ENCODE data around the gene CDH13.
A peak's percentile ranks its signal among the peaks of the same experiment; 100 is the strongest.

Gene CDH13

GRCh38 chr16:83722456-83723183 is 1095.9 kb downstream of the CDH13 start:
- DNase-seq (ENCODE audit: low spot score): peak; percentile 27

GRCh38 chr16:83723244-83723643 is 1096.5 kb downstream of the CDH13 start:
- no peak for DNase-seq (ENCODE audit: low spot score)

DNA sequence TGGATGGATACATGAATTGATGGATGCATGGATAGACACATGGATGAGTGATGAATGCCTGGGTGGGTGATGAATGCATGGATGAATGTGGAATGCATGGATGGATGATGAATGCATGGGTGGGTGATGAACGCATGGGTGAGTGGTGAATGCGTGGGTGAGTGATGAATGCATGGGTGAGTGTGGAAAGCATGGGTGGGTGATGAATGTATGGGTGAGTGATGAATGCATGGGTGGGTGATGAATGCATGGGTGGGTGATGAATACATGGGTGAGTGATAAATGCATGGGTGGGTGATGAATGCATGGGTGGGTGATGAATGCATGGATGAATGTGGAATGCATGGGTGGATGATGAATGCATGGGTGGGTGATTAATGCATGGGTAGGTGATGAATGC is 1097.1 kb downstream of the CDH13 start:
- DNase-seq (ENCODE audit: low spot score): no peak

DNA sequence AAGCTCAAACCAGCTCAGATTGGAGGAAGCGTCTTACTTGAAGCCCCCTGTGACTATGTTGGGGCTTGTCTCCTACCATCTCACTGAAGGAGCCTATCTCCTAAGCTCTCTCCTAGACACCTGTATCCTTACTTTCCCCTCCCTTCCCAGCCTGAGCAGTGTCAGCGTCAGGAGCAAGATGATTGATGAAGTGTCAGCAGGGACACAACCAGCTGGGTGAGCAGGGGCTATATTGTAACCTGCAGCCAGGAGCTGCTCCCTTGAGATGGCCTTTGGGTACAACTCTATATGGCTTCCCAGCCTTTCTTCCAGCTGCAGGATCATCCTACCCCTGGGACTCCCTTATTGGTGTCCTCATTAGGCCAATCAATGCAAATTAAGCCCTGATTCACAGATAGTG is 1097.8 kb downstream of the CDH13 start:
- DNase-seq (ENCODE audit: low spot score): no peak

- no peak for DNase-seq (ENCODE audit: low spot score)
These were observed 1098.5 kb downstream of the CDH13 start for GRCh38 chr16:83725313-83725712.

DNA sequence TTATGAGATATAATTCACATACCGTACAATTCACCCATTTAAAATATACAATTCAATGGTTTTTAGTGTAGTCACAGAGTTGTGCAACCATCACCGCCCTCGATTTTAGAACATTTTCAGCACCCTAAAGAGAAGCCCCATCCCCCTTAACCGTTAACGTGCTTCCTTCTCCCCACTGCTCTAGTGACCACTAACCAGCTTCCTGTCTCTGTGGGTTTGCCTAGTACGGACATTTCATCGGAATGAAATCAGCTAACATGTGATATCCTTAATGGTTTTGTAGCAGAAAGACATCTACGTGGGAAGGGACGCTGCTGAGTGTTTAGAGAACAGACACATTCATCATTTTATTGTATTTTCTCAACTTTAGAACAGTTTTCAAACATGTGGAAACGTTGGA is 1100.2 kb downstream of the CDH13 start:
- no peak for DNase-seq (ENCODE audit: low spot score)

- DNase-seq (ENCODE audit: low spot score): no peak
These were observed 1101.1 kb downstream of the CDH13 start for GRCh38 chr16:83727751-83728352.

DNA sequence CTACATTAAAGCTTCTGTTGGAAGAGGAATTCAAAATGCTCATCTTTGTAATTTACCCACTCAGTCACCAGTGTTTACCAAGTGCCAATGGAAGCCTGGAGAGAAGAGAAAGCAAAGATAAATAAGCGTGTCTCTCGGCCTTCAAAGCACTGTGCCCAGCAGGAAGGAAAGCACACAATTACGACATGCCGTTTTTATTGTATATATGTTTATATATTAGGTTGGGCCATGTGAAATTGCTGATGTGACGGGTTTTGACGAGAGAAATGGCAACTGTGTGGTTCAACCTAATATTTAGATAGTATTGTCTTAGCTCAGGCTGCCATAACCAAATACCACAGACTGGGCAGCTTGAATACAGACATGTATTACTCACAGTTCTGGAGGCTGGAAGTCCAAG is 1101.7 kb downstream of the CDH13 start:
- no peak for DNase-seq (ENCODE audit: low spot score)

- DNase-seq (ENCODE audit: low spot score): no peak
These were observed 1104.0 kb downstream of the CDH13 start for GRCh38 chr16:83730812-83731211.

GRCh38 chr16:83732536-83732935 is 1105.8 kb downstream of the CDH13 start:
- DNase-seq (ENCODE audit: low spot score): no peak

DNA sequence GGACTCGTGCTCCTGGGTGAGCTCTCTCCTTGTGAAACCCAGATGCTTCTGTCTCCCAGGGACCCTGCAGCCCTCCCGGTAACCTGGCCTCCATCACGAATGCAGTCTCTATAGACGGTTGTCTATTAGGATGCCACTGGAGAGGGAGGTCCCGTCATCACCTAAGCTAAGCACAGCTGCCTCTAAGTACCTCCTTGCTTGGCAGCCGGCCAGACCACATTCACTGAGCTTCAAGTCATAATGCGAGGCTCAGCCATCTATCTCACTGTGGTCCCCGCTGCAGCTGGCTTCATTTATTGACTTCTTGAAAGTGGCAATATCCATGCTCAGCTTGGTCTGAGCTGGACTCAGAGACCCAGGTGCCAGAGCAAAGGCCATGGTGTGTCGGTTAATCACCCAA is 1106.5 kb downstream of the CDH13 start:
- DNase-seq (ENCODE audit: low spot score): no peak

DNA sequence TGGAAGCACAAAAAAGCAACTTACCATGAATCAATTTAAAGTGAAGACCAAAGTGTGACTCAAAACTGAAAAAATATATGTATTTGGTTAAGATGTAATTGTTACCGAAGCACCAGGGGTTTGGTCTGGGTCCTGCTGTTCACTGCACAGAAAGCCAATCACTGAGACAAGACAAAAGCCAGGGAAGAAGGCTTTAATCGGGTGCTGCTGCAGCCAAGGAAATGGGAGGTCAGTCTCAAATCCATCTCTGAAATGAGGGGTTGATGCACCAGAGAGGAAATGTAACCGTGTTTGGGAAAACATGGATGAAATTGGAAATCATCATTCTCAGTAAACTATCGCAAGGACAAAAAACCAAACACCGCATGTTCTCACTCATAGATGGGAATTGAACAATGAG is 1107.4 kb downstream of the CDH13 start:
- no peak for DNase-seq (ENCODE audit: low spot score)

DNA sequence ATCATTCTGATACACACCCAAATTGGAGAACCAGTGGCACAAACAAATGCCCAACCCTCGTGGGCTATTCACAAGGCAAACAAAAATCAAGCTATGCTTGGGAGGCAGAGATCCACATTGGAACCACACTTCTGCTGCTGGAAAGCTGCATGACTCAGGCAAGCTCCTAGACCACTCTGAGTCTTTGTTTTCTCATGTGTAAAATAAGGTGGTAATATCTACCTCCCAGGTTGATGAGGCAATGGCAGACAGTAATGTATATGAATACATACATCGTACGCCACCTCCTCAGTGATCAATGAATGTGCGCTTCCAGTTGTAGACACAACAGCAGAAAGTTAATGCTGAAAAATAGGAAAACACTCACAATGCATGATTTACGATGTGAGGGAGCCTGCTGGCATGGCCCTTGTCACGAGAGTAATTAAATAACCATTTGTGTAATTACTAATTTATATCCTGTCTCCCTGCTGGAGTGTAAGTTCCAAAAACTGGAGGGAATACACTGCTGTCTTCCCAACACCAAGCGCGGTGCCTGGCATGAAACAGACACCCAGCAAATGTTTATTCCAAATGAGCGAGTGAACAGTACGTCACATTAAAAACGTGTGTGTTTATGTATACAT is 1111.1 kb downstream of the CDH13 start:
- DNase-seq (ENCODE audit: low spot score): no peak

GRCh38 chr16:83738923-83739503 is 1112.2 kb downstream of the CDH13 start:
- no peak for DNase-seq (ENCODE audit: low spot score)

- no peak for DNase-seq (ENCODE audit: low spot score)
These were observed 1115.5 kb downstream of the CDH13 start for GRCh38 chr16:83742124-83742899.

DNA sequence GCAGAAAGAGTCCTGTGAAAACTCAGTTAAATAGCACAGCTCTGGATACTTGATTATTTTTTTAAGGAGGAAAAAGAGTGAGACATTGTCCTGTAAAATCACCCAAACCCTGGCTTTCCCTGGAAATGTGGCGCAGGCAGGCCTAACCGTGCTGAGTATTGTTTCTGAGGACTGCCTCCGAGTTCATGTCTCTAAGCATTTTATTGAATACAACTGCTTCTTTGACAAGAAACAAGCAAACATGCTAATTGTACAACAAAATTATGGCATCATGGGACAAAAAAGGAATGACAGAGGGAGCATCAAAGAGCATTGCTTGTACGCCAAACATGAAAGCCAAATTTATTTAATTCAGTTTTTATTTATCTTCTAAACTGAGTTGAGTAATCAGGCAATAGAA is 1116.5 kb downstream of the CDH13 start:
- DNase-seq (ENCODE audit: low spot score): no peak

- peak; percentile 13 for DNase-seq (ENCODE audit: low spot score)
These were observed 1117.0 kb downstream of the CDH13 start for GRCh38 chr16:83743720-83744119.

- DNase-seq (ENCODE audit: low spot score): peak; percentile 88
These were observed 1117.7 kb downstream of the CDH13 start for GRCh38 chr16:83744441-83744981.

DNA sequence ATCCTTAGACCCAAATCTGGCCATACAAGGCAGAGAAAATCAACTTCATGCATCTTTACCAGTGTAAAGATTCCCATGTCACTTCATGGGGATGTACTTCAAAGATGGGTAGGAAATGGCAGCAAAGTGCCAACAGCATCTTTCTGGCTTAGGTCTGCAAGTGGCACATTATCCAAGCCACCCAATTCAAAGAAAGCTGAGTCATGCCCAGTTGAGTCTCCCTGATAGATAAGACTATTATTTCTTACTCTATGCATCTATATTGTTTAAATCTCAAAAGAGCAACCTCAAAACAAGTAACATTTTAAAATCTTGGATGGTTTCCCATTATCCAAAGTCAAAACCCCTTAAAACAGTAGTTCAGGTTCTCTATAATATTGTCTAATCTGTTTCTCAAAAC is 1119.8 kb downstream of the CDH13 start:
- DNase-seq (ENCODE audit: low spot score): no peak

- DNase-seq (ENCODE audit: low spot score): no peak
These were observed 1121.2 kb downstream of the CDH13 start for GRCh38 chr16:83747936-83748335.

DNA sequence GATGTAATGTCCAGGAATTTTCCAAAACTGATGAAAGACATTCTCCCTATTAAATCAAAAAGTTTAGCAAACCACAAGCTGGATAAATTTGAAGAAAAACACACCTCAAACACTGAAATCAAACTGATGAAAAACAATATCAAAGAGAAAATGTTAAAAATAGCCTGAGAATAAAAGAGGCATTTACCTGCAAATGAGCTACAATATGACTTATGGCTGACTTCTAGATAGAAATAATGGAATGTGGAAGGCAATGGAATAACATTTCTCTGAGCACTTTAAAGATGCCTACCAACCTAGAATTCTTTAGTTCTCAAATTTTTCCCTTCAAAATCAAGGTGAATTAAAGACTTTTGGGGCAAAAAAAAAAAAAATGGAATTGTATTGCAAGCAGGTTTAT is 1128.6 kb downstream of the CDH13 start:
- DNase-seq (ENCODE audit: low spot score): no peak
